GM18519 (cell line): ENCODE measurements around the gene EPB41L4B.
"Not testable (repeated sequence)": the region's sequence is repeated elsewhere in the genome, so short reads cannot be mapped to it uniquely, and the experiment has no call there.

ENCODE experiments used
- ATAC-seq: cut with Tn5 transposase; IDR thresholded peaks from one replicate; pipeline ENCODE4 v1.9.1; 2021; ENCODE audit warnings: mild to moderate bottlenecking, moderate library complexity; ENCODE audit not compliant: unreplicated experiment, low FRiP score

The EPB41L4B gene

GRCh38 chr9:109133533-109133932 lies 187.3 kb downstream of the EPB41L4B start:
- no peak for ATAC-seq

- no peak for ATAC-seq
Observed at GRCh38 chr9:109132567-109133021, 188.3 kb downstream of the EPB41L4B start.

GRCh38 chr9:109129470-109130197 lies 191.2 kb downstream of the EPB41L4B start:
- ATAC-seq = no peak

GRCh38 chr9:109126671-109127070 lies 194.2 kb downstream of the EPB41L4B start:
- not testable (repeated sequence) for ATAC-seq

GRCh38 chr9:109124121-109124520 lies 196.7 kb downstream of the EPB41L4B start:
- no peak for ATAC-seq

- ATAC-seq = no peak
Observed at GRCh38 chr9:109122726-109123621, 197.9 kb downstream of the EPB41L4B start.
